NCI-H2081 treated with DMSO at 0.1 percent for 48 hours (cell line): ENCODE measurements around the gene TBX21.

Source experiments
- DNase-seq: peaks from one replicate; lab custom pipeline; 2025; lab: John Stamatoyannopoulos, UW

TBX21 gene

GRCh38 chr17:47713980-47714700, 18.9 kb upstream of the TBX21 start:
- DNase-seq = no peak

- DNase-seq = no peak
Measured at GRCh38 chr17:47714773-47715396, 18.2 kb upstream of the TBX21 start.

GRCh38 chr17:47715669-47716325, 17.2 kb upstream of the TBX21 start:
- DNase-seq = no peak

DNA sequence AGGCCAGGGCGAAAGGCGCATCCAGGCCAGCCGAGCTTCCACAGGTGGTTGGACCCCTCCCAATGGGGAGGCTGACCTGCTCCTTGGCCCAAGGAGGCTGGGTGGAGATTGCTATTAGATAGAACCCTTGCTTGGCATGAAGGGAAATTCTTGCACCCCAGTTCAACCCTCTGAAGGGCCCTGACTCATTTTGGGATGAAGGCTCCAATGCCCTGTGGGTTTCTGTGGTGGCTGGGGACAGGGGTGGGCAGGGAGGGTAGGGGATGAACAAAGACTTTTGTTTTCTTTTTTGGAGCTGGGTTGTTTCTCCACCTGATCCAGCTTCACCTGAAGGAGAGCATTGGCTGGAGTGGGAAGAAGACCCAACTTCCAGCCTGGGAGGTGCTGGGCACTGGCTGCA, 16.7 kb upstream of the TBX21 start:
- no peak for DNase-seq

GRCh38 chr17:47717261-47717697, 15.8 kb upstream of the TBX21 start:
- DNase-seq = no peak

DNA sequence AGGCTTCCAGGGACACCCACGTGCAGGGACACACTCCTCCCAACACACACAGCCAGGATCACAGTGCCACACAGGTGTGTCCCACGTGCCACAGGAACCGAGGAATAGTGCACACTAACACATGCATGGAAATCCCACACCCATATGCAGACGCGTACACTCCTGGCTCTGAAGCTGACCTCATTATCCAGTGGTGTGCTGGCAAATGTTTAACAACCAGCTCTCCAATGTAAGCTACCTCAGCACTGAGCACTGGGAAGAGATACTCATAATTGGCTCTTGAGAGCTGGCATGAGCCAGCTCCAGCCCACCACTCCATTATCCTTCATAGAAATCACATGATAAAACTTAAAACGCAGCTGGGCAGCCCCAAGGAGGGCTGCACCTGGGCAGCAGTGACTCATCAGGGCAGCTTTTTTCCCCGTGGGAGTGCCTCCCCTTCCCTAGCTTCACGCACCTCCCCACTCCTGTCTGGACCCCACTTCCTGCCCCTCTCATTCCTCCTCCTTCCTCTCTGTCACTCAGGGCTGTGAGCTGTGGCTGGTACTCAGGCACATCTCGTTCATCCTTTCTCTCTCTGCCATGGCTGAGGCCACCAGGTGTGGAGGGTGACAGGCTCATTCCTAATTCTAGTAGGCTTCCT, 14.9 kb upstream of the TBX21 start:
- DNase-seq = no peak

DNA sequence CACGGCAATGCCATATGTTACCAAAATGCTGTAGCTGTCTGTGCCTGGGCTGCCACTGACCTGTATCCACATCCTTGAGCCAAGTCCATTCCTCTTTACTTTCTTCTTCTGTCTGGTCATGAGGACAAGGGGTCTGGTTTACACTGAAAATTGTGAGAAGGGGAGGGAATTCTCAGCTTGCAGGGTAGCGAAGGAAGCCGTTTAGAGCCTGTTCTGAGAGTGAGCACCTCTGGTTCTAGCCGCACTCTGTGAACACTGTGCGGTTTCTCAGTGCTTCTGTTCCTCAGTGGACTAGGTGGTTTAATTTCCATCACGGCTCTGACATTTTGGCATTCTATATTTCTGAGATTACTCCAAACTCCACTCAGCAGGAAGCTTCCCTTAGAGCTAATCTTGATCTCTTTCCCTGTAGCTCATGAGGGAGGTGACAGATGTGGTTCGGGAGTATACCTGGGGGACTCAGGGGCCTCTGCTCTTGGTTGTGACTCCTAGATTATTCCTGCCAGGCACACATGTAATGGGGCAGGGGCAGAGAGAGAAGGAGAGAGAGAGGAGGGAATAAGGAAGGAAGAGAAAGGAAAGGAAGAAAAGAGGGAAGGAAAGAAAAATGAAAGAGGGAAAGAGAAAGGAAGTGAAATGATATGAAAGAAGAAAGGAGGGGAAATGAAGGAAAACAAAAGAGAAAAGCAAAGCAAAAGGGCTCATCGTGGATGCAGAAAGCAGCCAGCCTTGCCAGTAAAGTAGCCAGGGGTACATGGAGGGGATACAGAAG, 14.2 kb upstream of the TBX21 start:
- no peak for DNase-seq

GRCh38 chr17:47719411-47720152, 13.5 kb upstream of the TBX21 start:
- no peak for DNase-seq

- no peak for DNase-seq
Measured at GRCh38 chr17:47720196-47720595, 12.8 kb upstream of the TBX21 start.

- no peak for DNase-seq
Measured at GRCh38 chr17:47720754-47721533, 12.1 kb upstream of the TBX21 start.

DNA sequence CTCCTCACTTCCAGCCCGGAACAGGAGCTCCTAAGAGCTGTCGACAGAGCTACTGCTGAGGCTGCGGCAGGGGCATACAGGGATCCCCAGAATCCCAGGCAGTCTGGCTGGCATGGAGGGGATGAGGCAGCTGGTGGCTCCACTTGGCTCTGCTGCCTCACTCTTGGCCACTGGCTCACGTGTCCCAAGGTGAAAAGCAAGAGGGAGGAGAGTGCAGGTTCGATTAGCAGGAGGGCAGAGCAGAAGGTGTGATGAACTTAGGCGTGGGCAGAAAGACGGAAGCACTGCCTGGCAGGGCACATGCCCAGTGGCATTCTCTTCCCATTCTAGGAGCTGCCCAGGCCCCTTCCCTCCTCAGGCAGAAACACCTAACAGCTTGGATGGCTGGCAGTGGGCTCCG, 11.3 kb upstream of the TBX21 start:
- DNase-seq = no peak

DNA sequence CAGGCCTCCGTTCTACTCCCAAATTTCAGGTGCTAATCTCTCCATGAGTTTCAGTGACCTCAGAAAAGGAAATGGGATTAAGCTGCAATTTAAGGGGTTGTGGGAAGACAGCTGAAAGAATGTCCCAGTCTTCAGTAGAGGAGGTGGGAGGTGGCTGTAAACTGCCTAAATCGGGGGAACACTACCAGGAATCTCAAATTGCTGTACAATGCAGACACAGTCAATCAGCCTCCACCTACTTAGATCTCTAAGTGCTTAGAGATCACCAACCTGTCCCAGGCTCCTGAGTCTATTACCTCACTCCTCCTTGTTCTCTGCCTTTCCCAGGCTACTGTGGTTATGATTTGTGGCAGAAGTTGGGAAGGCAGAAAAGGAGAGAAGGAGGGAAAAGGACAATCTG, 8.3 kb upstream of the TBX21 start:
- no peak for DNase-seq

DNA sequence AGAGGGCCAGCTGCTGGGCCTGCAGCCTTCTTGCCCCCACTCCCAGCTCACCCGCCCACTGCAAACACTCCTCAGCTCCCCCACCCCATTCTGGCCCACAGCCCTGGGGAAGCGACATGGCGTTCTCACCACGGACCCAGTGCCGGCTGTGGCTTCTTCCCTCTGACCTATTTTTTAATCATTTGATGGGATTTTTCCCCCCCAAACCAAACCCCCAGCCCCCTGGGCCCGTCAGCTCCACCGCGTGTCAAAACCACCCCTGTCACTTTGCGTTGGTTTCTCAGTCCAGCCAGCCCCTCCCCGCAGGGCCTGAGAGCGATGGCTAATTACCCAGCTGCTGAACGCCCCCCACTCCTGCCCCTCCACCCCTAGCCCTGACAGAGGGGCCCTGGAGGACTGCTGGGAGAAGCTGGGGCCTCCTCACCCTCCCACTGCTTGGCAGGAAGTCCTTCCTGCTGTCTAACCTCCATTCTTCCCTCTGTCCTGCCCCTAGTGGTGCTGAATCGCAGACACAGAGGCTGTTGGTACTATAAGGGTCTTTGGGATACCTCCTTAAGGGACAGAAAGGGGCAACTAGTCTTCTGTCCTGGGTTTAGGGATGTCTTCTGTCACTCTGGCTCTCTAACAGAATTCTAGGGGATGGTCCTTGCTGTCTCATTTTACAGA, 7.5 kb upstream of the TBX21 start:
- no peak for DNase-seq

- DNase-seq = no peak
Measured at GRCh38 chr17:47726796-47727703, 6.0 kb upstream of the TBX21 start.

DNA sequence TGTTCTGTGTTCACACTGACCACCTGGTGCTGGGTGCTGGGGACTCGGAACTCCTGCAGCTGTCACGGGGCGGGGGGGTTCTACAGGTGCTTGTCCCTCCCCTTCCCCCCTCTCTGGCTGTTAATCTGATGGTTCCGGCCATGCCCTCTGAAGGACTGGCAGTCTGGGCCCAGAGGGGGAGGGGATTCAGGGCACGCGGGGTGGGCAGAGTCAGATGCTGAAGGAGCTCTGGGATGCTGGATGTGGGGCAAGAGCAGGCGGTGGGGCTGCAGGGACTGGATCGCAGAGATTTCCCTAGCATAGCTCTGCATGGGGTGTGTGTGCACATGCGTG, 5.4 kb upstream of the TBX21 start:
- no peak for DNase-seq

DNA sequence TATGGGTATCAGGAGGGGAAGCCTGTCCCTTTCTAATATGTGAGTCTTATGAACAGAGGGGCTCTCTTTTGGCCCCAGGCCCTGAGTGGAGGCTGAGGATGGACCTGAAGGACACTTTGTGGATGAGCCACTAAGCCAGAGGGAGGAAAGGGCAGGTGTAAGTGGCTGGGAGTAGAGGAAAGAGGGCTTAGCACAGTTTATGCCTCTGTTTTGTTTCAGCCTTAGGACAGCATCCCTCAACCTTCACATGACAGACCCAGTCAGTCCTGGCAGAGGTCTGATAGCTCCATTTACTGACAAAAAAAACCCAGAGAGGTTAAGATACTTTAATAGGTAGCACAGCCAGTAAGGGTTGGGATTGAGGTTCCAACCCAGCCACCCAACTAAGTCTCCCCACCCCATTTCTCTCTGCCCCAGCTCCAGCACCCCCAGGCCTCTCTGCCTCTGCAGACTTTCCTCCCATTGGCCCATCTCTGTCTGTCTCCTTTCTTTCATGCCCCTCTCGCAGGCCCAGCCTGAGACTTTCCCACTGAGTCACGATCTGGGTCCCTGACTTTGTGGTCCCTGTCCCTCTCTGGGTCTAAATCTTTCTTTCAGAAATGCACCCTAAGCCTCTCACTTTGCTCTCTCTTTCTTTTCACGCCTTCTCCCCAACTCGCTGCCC, 4.7 kb upstream of the TBX21 start:
- DNase-seq = no peak

- DNase-seq = no peak
Measured at GRCh38 chr17:47729476-47729875, 3.6 kb upstream of the TBX21 start.

- no peak for DNase-seq
Measured at GRCh38 chr17:47730681-47731080, 2.4 kb upstream of the TBX21 start.

DNA sequence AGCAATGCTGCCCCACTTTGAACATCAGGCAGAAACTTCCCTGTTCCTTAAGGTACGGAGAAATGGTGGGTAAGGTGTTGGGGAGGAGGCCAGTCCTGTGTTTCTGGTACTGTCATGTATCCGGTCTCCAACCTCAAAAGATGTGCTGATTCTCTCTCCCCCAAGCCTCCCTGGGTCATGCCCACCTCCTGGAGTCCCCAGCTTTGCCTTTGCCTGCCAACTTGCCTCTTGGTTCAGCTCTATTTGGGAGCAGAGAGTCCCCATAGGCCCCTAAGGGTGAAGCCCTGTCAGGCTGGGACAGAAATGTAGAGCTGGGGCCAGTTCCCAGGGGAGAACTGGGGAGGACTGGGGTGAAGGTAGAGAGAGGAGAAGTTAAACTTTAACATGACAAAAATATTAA, 1.6 kb upstream of the TBX21 start:
- no peak for DNase-seq
